ENCODE measurements around the gene HACD3.
"Not testable (repeated sequence)": the region's sequence is repeated elsewhere in the genome, so short reads cannot be mapped to it uniquely, and the experiment has no call there.

The HACD3 gene, protein sequence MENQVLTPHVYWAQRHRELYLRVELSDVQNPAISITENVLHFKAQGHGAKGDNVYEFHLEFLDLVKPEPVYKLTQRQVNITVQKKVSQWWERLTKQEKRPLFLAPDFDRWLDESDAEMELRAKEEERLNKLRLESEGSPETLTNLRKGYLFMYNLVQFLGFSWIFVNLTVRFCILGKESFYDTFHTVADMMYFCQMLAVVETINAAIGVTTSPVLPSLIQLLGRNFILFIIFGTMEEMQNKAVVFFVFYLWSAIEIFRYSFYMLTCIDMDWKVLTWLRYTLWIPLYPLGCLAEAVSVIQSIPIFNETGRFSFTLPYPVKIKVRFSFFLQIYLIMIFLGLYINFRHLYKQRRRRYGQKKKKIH

DNA sequence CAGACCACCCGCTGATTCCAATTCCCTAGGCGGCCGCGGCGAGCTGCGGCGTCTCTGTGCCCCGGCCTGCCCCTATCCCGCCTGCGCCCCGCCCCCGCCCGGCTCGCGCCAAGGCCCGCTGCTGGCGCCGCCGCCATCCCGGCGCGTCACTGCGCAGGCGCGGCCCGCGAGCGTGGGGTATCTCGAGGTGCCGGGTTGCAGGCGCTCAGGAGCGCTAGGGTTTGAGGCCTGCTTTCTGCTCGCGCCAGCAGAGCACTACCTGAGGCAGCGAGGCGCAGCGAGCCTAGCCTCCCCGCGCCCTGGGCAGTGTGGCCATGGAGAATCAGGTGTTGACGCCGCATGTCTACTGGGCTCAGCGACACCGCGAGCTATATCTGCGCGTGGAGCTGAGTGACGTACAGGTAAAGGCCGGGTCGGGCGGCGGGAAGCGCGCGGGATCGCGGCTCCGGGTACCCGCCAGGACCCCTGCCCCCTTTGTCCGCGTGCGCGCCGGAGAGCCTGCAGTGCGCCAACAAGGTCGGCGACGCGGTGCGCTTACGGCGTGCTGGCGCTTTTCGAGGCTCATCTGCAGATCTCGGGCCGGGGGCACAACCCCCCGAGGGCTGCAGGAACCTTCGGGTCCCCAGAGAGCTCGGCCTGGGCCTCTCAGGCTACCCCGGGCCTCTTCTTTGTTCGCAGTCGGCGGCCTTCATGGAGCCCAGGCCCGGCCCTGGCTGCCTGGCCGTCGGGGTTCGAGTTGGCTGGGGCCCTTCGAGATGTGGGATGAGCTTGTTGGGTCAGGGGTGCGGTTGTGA is at the start of gene HACD3:
Gene HACD3 (plus strand): TSS at position 146 of the 794 bp plus-strand sequence. CDS start 169 bp downstream, at position 315.
- peak; percentile 89 to 90 for DNase-seq

- DNase-seq, result no peak
Observed at GRCh38 chr15:65484876-65485275, 45.4 kb upstream of the HACD3 start.

GRCh38 chr15:65494076-65494475 is 36.2 kb upstream of the HACD3 start:
- no peak for DNase-seq

DNA sequence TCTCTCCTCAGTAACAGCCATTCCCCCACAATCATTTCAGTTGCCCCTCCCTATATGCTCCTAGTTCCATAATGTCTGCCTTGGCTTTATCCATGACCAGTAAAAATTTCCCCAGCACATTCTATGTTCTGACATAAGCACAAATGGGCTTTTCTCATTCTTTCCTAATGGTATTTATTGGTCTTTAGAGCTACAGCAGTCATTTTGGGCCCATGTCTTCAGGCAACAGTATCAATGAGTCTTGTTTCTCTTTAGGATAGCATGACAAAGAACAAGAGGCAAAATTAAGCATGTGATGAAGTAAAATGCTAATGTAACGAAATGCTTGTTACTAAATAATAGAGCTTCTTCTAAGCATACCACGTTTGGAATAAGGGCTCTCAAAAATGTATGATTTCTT is 20.9 kb upstream of the HACD3 start:
- DNase-seq, result no peak

DNA sequence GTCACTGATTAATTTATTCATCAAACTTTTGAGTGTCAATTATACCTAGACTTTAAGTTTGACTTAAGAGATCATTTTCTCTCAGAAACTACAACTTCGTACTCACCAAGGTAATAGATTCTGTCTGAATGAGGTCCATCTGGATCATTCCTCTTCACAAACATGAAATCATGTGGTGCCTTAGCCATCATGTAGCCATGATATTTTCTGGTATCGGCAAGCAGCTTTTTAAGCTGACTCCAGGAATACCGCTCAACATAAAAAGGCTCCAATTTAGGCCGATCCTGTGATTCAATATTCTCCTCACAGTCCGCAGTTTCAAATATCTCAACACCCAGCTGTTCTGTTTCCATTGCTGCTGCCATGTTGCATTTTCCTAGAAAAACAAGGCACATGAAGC is 18.1 kb upstream of the HACD3 start:
- DNase-seq, result no peak

- DNase-seq, result no peak
Observed at GRCh38 chr15:65512807-65513416, 17.4 kb upstream of the HACD3 start.

- peak; percentile 90 to 94 for DNase-seq
Observed at GRCh38 chr15:65516997-65517865, 13.0 kb upstream of the HACD3 start, which contains the start of gene DPP8. Gene DPP8 (minus strand): TSS chr15:65517689. CDS start chr15:65512553, 5,136 bp downstream.

GRCh38 chr15:65517866-65518207 is 12.4 kb upstream of the HACD3 start:
- DNase-seq, result no peak

GRCh38 chr15:65518633-65519285 is 11.5 kb upstream of the HACD3 start:
- DNase-seq, result no peak

- no peak for DNase-seq
Observed at GRCh38 chr15:65521350-65521749, 8.9 kb upstream of the HACD3 start.

GRCh38 chr15:65524226-65524625 is 6.0 kb upstream of the HACD3 start:
- DNase-seq, result no peak

GRCh38 chr15:65525622-65526021 is 4.6 kb upstream of the HACD3 start:
- DNase-seq, result no peak

GRCh38 chr15:65528461-65529060 is 1.7 kb upstream of the HACD3 start:
- DNase-seq, result no peak

DNA sequence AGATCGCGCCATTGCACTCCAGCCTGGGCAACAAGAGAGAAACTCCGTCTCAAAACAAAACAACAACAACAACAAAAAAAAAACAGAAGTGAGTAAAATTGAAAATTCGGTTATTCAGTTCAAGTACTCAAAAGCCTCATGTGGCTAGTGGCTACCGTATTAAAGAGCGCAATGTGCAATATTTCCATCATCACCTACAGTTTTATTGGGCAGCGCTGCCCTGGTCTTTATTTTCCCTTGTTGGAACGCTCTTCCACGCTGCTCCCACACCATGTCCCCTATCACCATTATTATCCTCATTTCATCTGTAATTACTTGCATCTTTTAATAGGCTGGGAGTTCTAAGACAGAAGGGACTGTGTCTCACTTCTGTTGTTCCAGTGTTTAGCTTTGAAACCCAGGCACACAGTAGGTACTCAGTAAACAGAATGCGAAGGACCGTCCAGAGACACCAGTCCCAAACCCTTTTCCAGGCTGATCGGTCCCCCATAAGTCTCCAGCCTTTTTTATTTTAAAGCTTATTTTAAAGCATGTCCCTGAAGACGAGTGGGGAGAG is 423 bp upstream of the HACD3 start:
- no peak for DNase-seq

GRCh38 chr15:65532738-65533051 is 2.4 kb downstream of the HACD3 start:
- DNase-seq, result no peak

DNA sequence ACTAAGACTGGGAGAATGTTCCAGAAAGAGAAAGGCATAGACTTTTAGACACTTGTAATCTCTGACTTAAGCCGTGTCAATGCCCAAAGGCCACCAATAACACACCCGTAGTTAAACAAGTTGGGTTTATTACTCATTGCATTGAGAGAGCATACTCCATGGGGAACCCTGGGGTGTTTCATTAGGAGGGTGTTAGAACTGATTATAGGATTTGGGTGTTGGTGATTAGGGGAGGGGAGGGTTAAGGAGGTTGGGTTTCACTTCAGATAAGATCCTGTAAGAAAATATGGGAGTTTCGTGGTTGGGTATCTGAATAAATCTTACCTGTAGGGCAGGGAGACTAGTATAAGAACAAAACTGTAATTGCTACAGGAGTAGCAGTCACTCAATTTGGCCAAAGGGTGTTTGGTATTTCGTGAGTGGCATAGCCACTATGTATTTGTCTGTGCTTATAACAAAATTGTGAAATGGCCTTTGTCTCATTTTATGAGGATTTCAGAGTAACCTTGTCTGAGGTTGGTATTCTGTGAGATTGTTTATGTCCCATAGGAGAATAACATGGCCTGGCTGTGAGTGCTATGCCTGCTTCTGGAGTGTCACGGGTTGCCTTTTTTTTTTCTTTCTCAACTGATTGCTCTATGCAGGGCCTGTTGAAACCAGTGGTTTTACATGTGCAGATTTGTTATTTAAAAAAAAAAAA is 2.9 kb downstream of the HACD3 start:
- no peak for DNase-seq

GRCh38 chr15:65535192-65535591 is 4.9 kb downstream of the HACD3 start:
- no peak for DNase-seq

DNA sequence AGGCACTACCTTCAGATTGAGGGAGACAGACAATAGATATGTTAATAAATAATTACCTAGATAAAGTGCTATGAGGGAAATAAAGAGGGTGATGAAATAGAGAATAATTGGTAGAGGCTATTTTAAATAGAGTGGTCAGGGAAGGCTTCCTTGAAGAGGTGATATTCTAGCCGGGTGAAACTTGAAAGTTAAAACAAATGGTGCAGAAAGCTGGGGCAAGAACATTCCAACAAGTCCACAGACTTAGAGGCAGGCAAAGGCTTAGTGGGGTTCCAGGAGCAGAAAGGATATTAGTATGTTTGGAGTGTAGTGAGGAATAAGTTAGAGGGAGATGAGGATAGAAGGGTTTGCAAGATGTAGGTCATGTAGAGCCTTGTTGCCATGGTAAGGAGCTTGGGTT is 10.1 kb downstream of the HACD3 start:
- DNase-seq, result no peak

DNA sequence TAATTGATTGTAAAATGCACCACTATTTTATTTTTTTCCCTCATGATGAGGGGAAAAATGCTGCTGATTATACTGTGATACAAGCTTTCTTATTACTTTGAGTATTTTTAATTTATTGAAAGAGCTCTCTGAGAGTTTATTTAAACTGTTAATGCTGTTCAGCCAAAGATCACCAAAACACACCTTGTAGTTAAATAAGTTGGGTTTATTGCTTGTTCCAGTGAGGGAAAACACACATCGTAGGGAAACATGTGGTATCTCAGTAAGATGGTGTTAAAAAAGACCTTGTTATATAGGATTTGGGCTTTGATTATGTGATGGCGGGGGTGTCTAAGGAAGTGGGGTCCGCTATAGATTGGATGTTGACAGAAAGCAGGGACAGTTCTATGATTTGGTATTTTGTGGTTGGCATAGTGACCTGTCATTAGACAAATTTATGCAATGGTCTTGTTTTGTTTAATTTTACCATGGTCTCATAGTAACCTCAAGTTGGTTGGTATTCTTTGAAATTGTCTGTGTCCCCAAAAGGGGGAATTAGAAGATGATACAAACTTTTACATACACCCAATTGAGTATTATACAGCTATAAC is 11.1 kb downstream of the HACD3 start:
- DNase-seq, result no peak

DNA sequence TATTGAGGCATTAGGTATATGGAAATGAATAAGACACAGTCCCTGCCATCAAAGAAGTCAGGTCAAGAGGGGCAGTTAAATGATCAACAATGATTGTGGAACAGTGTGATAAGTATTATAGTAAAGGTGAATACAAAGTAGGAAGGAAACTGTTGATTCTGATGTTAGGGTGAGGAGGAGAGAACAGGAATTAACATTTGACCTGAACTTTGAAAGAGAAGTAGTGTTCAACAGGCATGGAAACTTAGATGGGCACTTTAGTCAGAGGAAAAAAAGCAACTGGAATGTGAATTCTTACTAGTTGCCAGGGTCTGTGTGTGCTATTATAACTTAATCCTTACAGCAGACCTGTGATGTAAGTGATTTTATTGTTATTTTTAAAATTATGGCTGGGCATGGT is 17.6 kb downstream of the HACD3 start:
- DNase-seq, result no peak

- DNase-seq, result not testable (repeated sequence)
Observed at GRCh38 chr15:65549288-65549687, 19.0 kb downstream of the HACD3 start.

All from activated CD4-positive, alpha-beta T cell treated with anti-CD3 and anti-CD28 coated beads for 4 hours (primary cell).